Pancreas (tissue), 10 donors: ENCODE data around the gene ZBTB46. TPM values are rescaled to one million over a fixed set of nuclear protein-coding genes. Genes with fewer than 3 reads are reported as not detected.
A peak's percentile ranks its signal among the peaks of the same experiment; 100 is the strongest.

Experiments used
- ATAC-seq, 4 donors: fragments of 200-7000 bp; cut with Tn5 transposase; one replicate each; pipeline versions ENCODE4 v1.8.0 to v1.9.1; 2020; ENCODE audit warnings: mild to moderate bottlenecking in 4 of 4, moderate library complexity in 4 of 4
- DNase-seq, 6 donors: peaks; one replicate each; pipeline ENCODE4 v3.0.0-alpha.2; 2020
- FAIRE-seq: peaks from 2 replicates; lab custom pipeline; 2012; peaks lifted over from hg19 to GRCh38; lab: Jason Lieb, UNC
- H3K27ac ChIP-seq, 4 donors: fragments of 200-600 bp; sonication (generic); 1 replicate in 3 of 4; 2 replicates in 1 of 4; pipeline versions ENCODE4 v1.5.0 to v1.8.0; 2020
- H3K27me3 ChIP-seq, 4 donors: fragments of 200-600 bp; one replicate each; pipeline ENCODE4 v1.8.0; 2021
- H3K36me3 ChIP-seq, 3 donors: fragments of 200-600 bp; sonication (generic) in 1 of 3; one replicate each; pipeline versions ENCODE4 v1.5.0 to v1.8.0; 2020 to 2021
- H3K4me1 ChIP-seq, 3 donors: fragments of 200-600 bp; one replicate each; pipeline ENCODE4 v1.8.0; 2021
- H3K4me3 ChIP-seq, 4 donors: fragments of 200-600 bp; sonication (generic) in 2 of 4; one replicate each; pipeline versions ENCODE4 v1.5.0 to v1.8.0; 2020 to 2021
- H3K9me3 ChIP-seq, 4 donors: fragments of 200-600 bp; one replicate each; pipeline ENCODE4 v1.8.0; 2021
- CTCF ChIP-seq, 4 donors: fragments of 200-600 bp; sonication (generic) in 3 of 4; IDR thresholded peaks; one replicate each; pipeline versions ENCODE4 v1.5.0 to v1.8.0; 2021; ENCODE audit warnings: antibody characterized with exemption in 4 of 4
- WGBS, 2 donors: extraction: QIAGEN DNeasy Blood & Tissue Kit; methylation state at CpG; one replicate each; pipeline ENCODE4 v1.1.7; 2013; 5-methylcytosine and 5-hydroxymethylcytosine counted together
- intact Hi-C, 3 donors: fragments of 100-400 bp; cut with DNase I; formaldehyde crosslinking; loops; one replicate each; pipeline versions ENCODE4 v1.11.1 to v1.14.2; 2022
- polyA plus RNA-seq, 2 donors: library from polyadenylated mRNA; stranded (reverse); fragments of 200-250 nt; gene quantifications; one replicate each; pipeline ENCODE4 v1.2.3, GENCODE V29; 2013
- total RNA-seq, 6 donors: library from RNA; stranded (reverse); fragmentation: NEBNext Ultra II Directional in 4 of 6; extraction: Animal tissue kit (Norgen Biotek cat#: 25700) in 4 of 6; gene quantifications; one replicate each; pipeline versions ENCODE4 v1.2.1 to v1.2.4, GENCODE V29; 2021 to 2023
- donor health status: healthy with polysubstance abuse.
- donor health status: DM: no; HTN: no; CAD: no; lungs with moderate emphysema.
- donor health status: DM: no; HTN: no; CAD: no.
- donor health status: control.
- donor health status: control.
- donor health status: Bipolar disorder and iron deficiency.
- donor health status: DM: yes; HTN: yes; CAD: no.
- donor health status: DM: no; HTN: no; CAD: no.
- donor health status: DM: no; HTN: no; CAD: no.
- donor health status: DM: yes; HTN: yes; CAD: no.

The ZBTB46 gene
- total and polyA plus RNA-seq, 8 donors: 2.2 to 7.4 (median 3.0) TPM

- 89 to 91% methylated on average over 30 to 31 of the region's 31 CpGs for WGBS, 2 donors
- peaks cover 0 to 16% (median 0%) of the 10 kb centered on the region in 3 donors for H3K36me3 ChIP-seq
- peak within 1 kb of the TSS in 2 of 4 donors; percentile 58 to 63 for H3K4me3 ChIP-seq
- DNase-seq (peak in 3 of 6 donors; percentile 43 to 80 (median 62)), ATAC-seq (no peak), FAIRE-seq (no peak)
- TF ChIP-seq CTCF (IDR thresholded peaks at IDR 0.05): no peak
- intact Hi-C loops: no loop called here
- H3K27ac ChIP-seq: no peak within 1 kb of the TSS
- no peaks in the 10 kb centered on the region for H3K9me3 ChIP-seq
- peaks cover 11 to 17% (median 13%) of the 10 kb centered on the region in 3 donors for H3K4me1 ChIP-seq
- H3K27me3 ChIP-seq: no peaks in the 10 kb centered on the region
Measured at GRCh38 chr20:63735859-63736718, 95.0 kb downstream of the ZBTB46 start, which contains the start of gene LIME1. Gene LIME1, plus strand, starts transcription at chr20:63736664. Its CDS starts 886 bp downstream, at chr20:63737550.

GRCh38 chr20:63734946-63735858 is 95.9 kb downstream of the ZBTB46 start:
- DNase-seq (peak in 3 of 6 donors; percentile 45 to 80 (median 55)), FAIRE-seq (no peak), ATAC-seq (no peak)
- intact Hi-C loops: no loop called here
- Histone ChIP-seq H3K9me3 (no peaks in the 10 kb centered on the region), H3K4me1 (peaks cover 9 to 17% (median 11%) of the 10 kb centered on the region in 3 donors), H3K27me3 (no peaks in the 10 kb centered on the region), H3K36me3 (peaks cover 0 to 16% (median 0%) of the 10 kb centered on the region in 3 donors), H3K4me3 (no peak overlapping the region), H3K27ac (no peak overlapping the region)
- no peak for TF ChIP-seq CTCF (IDR thresholded peaks at IDR 0.05)
- 93 to 94% methylated on average over 48 of the region's 48 CpGs for WGBS, 2 donors

GRCh38 chr20:63734111-63734945 is 96.7 kb downstream of the ZBTB46 start:
- DNase-seq: peak in 2 of 6 donors; percentile 26 to 64
- intact Hi-C loops: no loop called here

More at GRCh38 chr20:63734111-63734945, 96.7 kb downstream of the ZBTB46 start:
- Histone ChIP-seq H3K4me3 (no peak overlapping the region), H3K36me3 (peaks cover 0 to 16% (median 0%) of the 10 kb centered on the region in 3 donors), H3K4me1 (peaks cover 9 to 17% (median 11%) of the 10 kb centered on the region in 3 donors), H3K9me3 (no peaks in the 10 kb centered on the region), H3K27me3 (no peaks in the 10 kb centered on the region), H3K27ac (no peak overlapping the region)
- 91% methylated on average over 25 of the region's 25 CpGs for WGBS, 2 donors
- FAIRE-seq (no peak), ATAC-seq (no peak)
- TF ChIP-seq CTCF (IDR thresholded peaks at IDR 0.05): no peak
